HG03039 (cell line): ENCODE results near the gene ADAMTSL1.

ENCODE experiments used
- ATAC-seq: cut with Tn5 transposase; IDR thresholded peaks from one replicate; pipeline ENCODE4 v1.9.1; 2021; ENCODE audit warnings: mild to moderate bottlenecking, moderate library complexity; ENCODE audit not compliant: unreplicated experiment

The ADAMTSL1 gene

GRCh38 chr9:18495065-18495464 is 21.1 kb downstream of the ADAMTSL1 start:
- no peak for ATAC-seq

- ATAC-seq, result no peak
Observed at GRCh38 chr9:18496256-18497000, 22.5 kb downstream of the ADAMTSL1 start.

GRCh38 chr9:18499062-18499461 is 25.1 kb downstream of the ADAMTSL1 start:
- ATAC-seq, result no peak

- no peak for ATAC-seq
Observed at GRCh38 chr9:18499980-18500379, 26.0 kb downstream of the ADAMTSL1 start.

- ATAC-seq, result no peak
Observed at GRCh38 chr9:18500451-18500850, 26.5 kb downstream of the ADAMTSL1 start.

- no peak for ATAC-seq
Observed at GRCh38 chr9:18501949-18502348, 28.0 kb downstream of the ADAMTSL1 start.

- no peak for ATAC-seq
Observed at GRCh38 chr9:18502546-18502945, 28.6 kb downstream of the ADAMTSL1 start.

- no peak for ATAC-seq
Observed at GRCh38 chr9:18504707-18505106, 30.8 kb downstream of the ADAMTSL1 start.

GRCh38 chr9:18507151-18507550 is 33.2 kb downstream of the ADAMTSL1 start:
- no peak for ATAC-seq

GRCh38 chr9:18516514-18516913 is 42.6 kb downstream of the ADAMTSL1 start:
- no peak for ATAC-seq

- ATAC-seq, result no peak
Observed at GRCh38 chr9:18516965-18517364, 43.0 kb downstream of the ADAMTSL1 start.

GRCh38 chr9:18520416-18521047 is 46.6 kb downstream of the ADAMTSL1 start:
- ATAC-seq, result no peak

GRCh38 chr9:18526685-18527084 is 52.7 kb downstream of the ADAMTSL1 start:
- no peak for ATAC-seq

- ATAC-seq, result no peak
Observed at GRCh38 chr9:18531136-18532065, 57.4 kb downstream of the ADAMTSL1 start.

GRCh38 chr9:18534611-18535010 is 60.7 kb downstream of the ADAMTSL1 start:
- ATAC-seq, result no peak

GRCh38 chr9:18536554-18536953 is 62.6 kb downstream of the ADAMTSL1 start:
- no peak for ATAC-seq

GRCh38 chr9:18539203-18539693 is 65.3 kb downstream of the ADAMTSL1 start:
- no peak for ATAC-seq

GRCh38 chr9:18542837-18543405 is 69.0 kb downstream of the ADAMTSL1 start:
- ATAC-seq, result no peak

- ATAC-seq, result no peak
Observed at GRCh38 chr9:18543406-18544192, 69.6 kb downstream of the ADAMTSL1 start.

GRCh38 chr9:18544456-18544855 is 70.5 kb downstream of the ADAMTSL1 start:
- no peak for ATAC-seq
